Right renal pelvis (tissue), 4 donors: Measurements from ENCODE around the gene KCNN2. TPM values are rescaled to one million over a fixed set of nuclear protein-coding genes. Genes with fewer than 3 reads are reported as not detected.

Experiments used
- DNase-seq, 4 donors: peaks; one replicate each; pipeline ENCODE4 v3.0.0-alpha.2; 2013; ENCODE audit warnings: low read depth in 4 of 4, low spot score in 3 of 4, missing footprints in 1 of 4
- polyA plus RNA-seq, 4 donors: library from polyadenylated mRNA; unstranded; fragments of 120-200 nt; gene quantifications; one replicate each; pipeline ENCODE4 v1.2.1, GENCODE V29; 2013; ENCODE audit not compliant: insufficient read length in 4 of 4

The KCNN2 gene
- polyA plus RNA-seq, result 1 to 10 TPM; 3.5 to 7.4 (median 4.7) TPM

GRCh38 chr5:114361724-114362196 lies at the start of gene KCNN2:
KCNN2 (plus strand) TSS chr5:114362070; CDS start chr5:114362140, 70 bp downstream.
- peak in 3 of 4 donors; percentile 79 to 83 (median 81) for DNase-seq

GRCh38 chr5:114312658-114313057 lies 49.2 kb upstream of the KCNN2 start:
- DNase-seq, result no peak

- no peak for DNase-seq
Observed at GRCh38 chr5:114314061-114314460, 47.8 kb upstream of the KCNN2 start.

- DNase-seq, result no peak
Observed at GRCh38 chr5:114316167-114316566, 45.7 kb upstream of the KCNN2 start.

- DNase-seq, result no peak
Observed at GRCh38 chr5:114317751-114318150, 44.1 kb upstream of the KCNN2 start.

GRCh38 chr5:114319236-114319635 lies 42.6 kb upstream of the KCNN2 start:
- no peak for DNase-seq

GRCh38 chr5:114319821-114320220 lies 42.0 kb upstream of the KCNN2 start:
- no peak for DNase-seq

- DNase-seq, result no peak
Observed at GRCh38 chr5:114324282-114324681, 37.6 kb upstream of the KCNN2 start.

GRCh38 chr5:114325541-114325940 lies 36.3 kb upstream of the KCNN2 start:
- no peak for DNase-seq

GRCh38 chr5:114327474-114327873 lies 34.4 kb upstream of the KCNN2 start:
- DNase-seq, result no peak

GRCh38 chr5:114327987-114328386 lies 33.9 kb upstream of the KCNN2 start:
- no peak for DNase-seq

- no peak for DNase-seq
Observed at GRCh38 chr5:114330916-114331531, 30.8 kb upstream of the KCNN2 start.

- no peak for DNase-seq
Observed at GRCh38 chr5:114332493-114332892, 29.4 kb upstream of the KCNN2 start.

GRCh38 chr5:114332925-114333324 lies 28.9 kb upstream of the KCNN2 start:
- no peak for DNase-seq

GRCh38 chr5:114335391-114335790 lies 26.5 kb upstream of the KCNN2 start:
- DNase-seq, result no peak

GRCh38 chr5:114339108-114339507 lies 22.8 kb upstream of the KCNN2 start:
- DNase-seq, result no peak

- DNase-seq, result no peak
Observed at GRCh38 chr5:114346181-114346580, 15.7 kb upstream of the KCNN2 start.

GRCh38 chr5:114355086-114355830 lies 6.6 kb upstream of the KCNN2 start:
- DNase-seq, result no peak

- DNase-seq, result no peak
Observed at GRCh38 chr5:114358329-114358728, 3.5 kb upstream of the KCNN2 start.

- no peak for DNase-seq
Observed at GRCh38 chr5:114360357-114360756, 1.5 kb upstream of the KCNN2 start.

- DNase-seq, result peak in 2 of 4 donors; percentile 40 to 49
Observed at GRCh38 chr5:114360816-114361723, 800 bp upstream of the KCNN2 start.
